Caco-2 (cell line): ENCODE data around the gene HNRNPC. TPM values are rescaled to one million over a fixed set of nuclear protein-coding genes. Genes with fewer than 3 reads are reported as not detected.

ENCODE experiments used
- BruUV-seq: library from RNA; stranded (reverse); fragments of 400-500 nt; replicated peaks from 2 replicates; lab custom pipeline; 2021; lab: Mats Ljungman, UMichigan
- CTCF ChIA-PET: fragments of 300-600 bp; sonication (Branson Sonifier 250); formaldehyde crosslinking; loops from one replicate; lab custom pipeline; 2022; ENCODE audit warnings: antibody characterized with exemption; lab: Charles Lee
- POLR2A ChIA-PET: fragments of 300-600 bp; sonication (Branson Sonifier 250); formaldehyde crosslinking; loops from one replicate; lab custom pipeline; 2022; ENCODE audit warnings: antibody characterized with exemption; lab: Charles Lee
- DNase-seq, 2 experiments: peaks; one replicate each; pipeline versions ENCODE4 v3.0.0 to v3.0.0-alpha.2; 2020 to 2022
- H3K27me3 ChIP-seq: replicated peaks from 2 replicates; pipeline ENCODE4 v1.6.0; 2011; ENCODE audit warnings: low read length; ENCODE audit not compliant: control insufficient read depth, insufficient read depth
- H3K36me3 ChIP-seq: 2 replicates; pipeline ENCODE4 v1.5.1; 2011; ENCODE audit warnings: low read length; ENCODE audit not compliant: control insufficient read depth, insufficient read depth
- H3K4me1 ChIP-seq: fragments of 250-450 bp; sonication (Bioruptor Pico); 2 replicates; pipeline ENCODE4 v1.5.1; 2020; ENCODE audit warnings: mild to moderate bottlenecking
- H3K4me3 ChIP-seq: 2 replicates; pipeline ENCODE4 v1.5.1; 2011; ENCODE audit warnings: low read depth, mild to moderate bottlenecking, control low read depth, low read length
- H3K9me3 ChIP-seq: fragments of 250-450 bp; sonication (Bioruptor Pico); 2 replicates; pipeline ENCODE4 v1.5.1; 2020; ENCODE audit warnings: mild to moderate bottlenecking, moderate library complexity
- H3K27ac Mint-ChIP-seq: one replicate; pipeline ENCODE4 v1.8.0; 2022; ENCODE audit warnings: mixed read lengths; ENCODE audit not compliant: unreplicated experiment
- H3K27me3 Mint-ChIP-seq: one replicate; pipeline ENCODE4 v1.8.0; 2022; ENCODE audit warnings: mixed read lengths; ENCODE audit not compliant: insufficient read depth, unreplicated experiment
- H3K36me3 Mint-ChIP-seq: one replicate; pipeline ENCODE4 v1.8.0; 2022; ENCODE audit warnings: mild to moderate bottlenecking, mixed read lengths; ENCODE audit not compliant: insufficient read depth, unreplicated experiment
- H3K4me1 Mint-ChIP-seq: one replicate; pipeline ENCODE4 v1.8.0; 2022; ENCODE audit warnings: low read depth, mixed read lengths; ENCODE audit not compliant: unreplicated experiment
- H3K4me3 Mint-ChIP-seq: one replicate; pipeline ENCODE4 v1.8.0; 2022; ENCODE audit warnings: mild to moderate bottlenecking, moderate library complexity, mixed read lengths; ENCODE audit not compliant: unreplicated experiment
- H3K9me3 Mint-ChIP-seq: one replicate; pipeline ENCODE4 v1.8.0; 2022; ENCODE audit warnings: mixed read lengths; ENCODE audit not compliant: unreplicated experiment
- intact Hi-C: fragments of 100-400 bp; cut with micrococcal nuclease; formaldehyde crosslinking; loops from one replicate; pipeline ENCODE4 v1.10.0; 2022; ENCODE audit not compliant: unreplicated experiment
- total RNA-seq: library from RNA; stranded (reverse); gene quantifications from 2 replicates; pipeline ENCODE4 v1.2.3, GENCODE V29; 2022
- TF ChIP-seq, protein P1 (sequence below), 2 experiments: fragments of 200-600 bp in 1 of 2; IDR thresholded peaks; 1 replicate in 1 of 2; 2 replicates in 1 of 2; pipeline versions ENCODE4 v1.5.1 to v1.8.0; 2011 to 2022; ENCODE audit warnings: antibody characterized with exemption in 1 of 2, control low read depth in 1 of 2, inconsistent platforms in 1 of 2, low read depth in 1 of 2, low read length in 1 of 2, mild to moderate bottlenecking in 1 of 2, moderate library complexity in 1 of 2; ENCODE audit not compliant: insufficient read depth in 1 of 2, severe bottlenecking in 1 of 2, unreplicated experiment in 1 of 2

Gene HNRNPC
- total RNA-seq, 1 experiment from 2014 or later: 512 TPM

DNA sequence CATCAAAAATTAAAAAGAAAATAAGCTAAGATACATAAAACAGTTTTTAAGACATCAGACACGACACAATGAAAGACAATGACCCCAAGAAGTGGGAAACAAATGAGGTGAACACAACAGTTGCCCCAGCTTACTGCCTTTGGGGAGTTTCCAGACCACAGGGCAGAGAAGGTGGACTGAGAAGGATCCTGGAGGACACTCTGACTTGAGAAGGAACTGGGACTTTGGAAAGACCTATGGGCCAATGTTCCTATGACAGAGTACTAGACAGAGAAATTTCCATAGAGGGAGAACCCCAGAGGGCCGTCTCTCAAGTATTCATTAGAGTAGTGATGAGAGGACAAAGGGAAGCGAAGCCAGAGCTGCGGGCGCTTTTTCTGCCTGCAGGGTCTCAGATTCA, 107.2 kb downstream of the HNRNPC start:
- Histone ChIP-seq H3K36me3 (no peaks in the 10 kb centered on the region), H3K27me3 (no peaks in the 10 kb centered on the region), H3K9me3 (no peaks in the 10 kb centered on the region), H3K4me3 (no peak overlapping the region), H3K4me1 (no peaks in the 10 kb centered on the region)
- no peak overlapping the region for H3K4me3 Mint-ChIP-seq
- no peaks in the 10 kb centered on the region for H3K36me3 Mint-ChIP-seq
- H3K9me3 Mint-ChIP-seq: no peaks in the 10 kb centered on the region
- peaks cover 22% of the 10 kb centered on the region for H3K27me3 Mint-ChIP-seq
- BruUV-seq: no TSS peak
- no peaks in the 10 kb centered on the region for H3K4me1 Mint-ChIP-seq
- POLR2A ChIA-PET: no interaction called here
- H3K27ac Mint-ChIP-seq: no peak overlapping the region
- no peak for DNase-seq
- TF ChIP-seq, protein P1, sequence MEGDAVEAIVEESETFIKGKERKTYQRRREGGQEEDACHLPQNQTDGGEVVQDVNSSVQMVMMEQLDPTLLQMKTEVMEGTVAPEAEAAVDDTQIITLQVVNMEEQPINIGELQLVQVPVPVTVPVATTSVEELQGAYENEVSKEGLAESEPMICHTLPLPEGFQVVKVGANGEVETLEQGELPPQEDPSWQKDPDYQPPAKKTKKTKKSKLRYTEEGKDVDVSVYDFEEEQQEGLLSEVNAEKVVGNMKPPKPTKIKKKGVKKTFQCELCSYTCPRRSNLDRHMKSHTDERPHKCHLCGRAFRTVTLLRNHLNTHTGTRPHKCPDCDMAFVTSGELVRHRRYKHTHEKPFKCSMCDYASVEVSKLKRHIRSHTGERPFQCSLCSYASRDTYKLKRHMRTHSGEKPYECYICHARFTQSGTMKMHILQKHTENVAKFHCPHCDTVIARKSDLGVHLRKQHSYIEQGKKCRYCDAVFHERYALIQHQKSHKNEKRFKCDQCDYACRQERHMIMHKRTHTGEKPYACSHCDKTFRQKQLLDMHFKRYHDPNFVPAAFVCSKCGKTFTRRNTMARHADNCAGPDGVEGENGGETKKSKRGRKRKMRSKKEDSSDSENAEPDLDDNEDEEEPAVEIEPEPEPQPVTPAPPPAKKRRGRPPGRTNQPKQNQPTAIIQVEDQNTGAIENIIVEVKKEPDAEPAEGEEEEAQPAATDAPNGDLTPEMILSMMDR (IDR thresholded peaks at IDR 0.05; ENCODE audit: insufficient read depth in 1 of 2, low read depth in 1 of 2, low read length in 1 of 2, severe bottlenecking in 1 of 2, unreplicated experiment in 1 of 2): no peak
- intact Hi-C loops: no loop called here
- CTCF ChIA-PET: no interaction called here

DNA sequence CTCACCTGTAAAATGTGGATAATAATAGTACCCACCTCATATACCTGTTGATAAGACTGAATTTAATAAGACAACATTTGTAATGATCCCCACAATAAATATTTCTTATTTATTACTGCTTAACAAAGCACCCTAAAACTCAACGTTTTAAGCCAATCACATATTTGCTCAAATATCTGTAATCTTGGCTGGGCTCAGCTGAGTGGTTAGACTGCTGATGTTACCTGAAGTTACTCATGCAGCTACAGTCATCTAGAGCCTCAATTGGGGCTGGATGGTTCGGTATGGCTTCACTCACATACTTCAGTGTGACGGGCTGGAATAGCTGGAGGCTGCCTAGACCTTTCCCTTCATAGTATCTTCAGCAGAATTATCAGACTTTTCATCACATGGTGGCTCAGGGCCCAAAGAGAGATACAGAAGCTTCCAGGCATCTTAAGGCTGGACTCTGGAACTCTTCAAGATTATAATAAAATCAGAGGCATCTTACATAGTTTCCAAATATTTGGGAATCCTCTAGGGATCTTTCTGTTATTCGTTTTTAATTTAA, 109.1 kb downstream of the HNRNPC start:
- intact Hi-C loops: no loop called here
- Mint-ChIP-seq H3K36me3 (no peaks in the 10 kb centered on the region), H3K4me1 (no peaks in the 10 kb centered on the region), H3K27me3 (peaks cover 20% of the 10 kb centered on the region), H3K27ac (no peak overlapping the region), H3K4me3 (no peak overlapping the region), H3K9me3 (no peaks in the 10 kb centered on the region)
- Histone ChIP-seq H3K4me3 (no peak overlapping the region), H3K9me3 (no peaks in the 10 kb centered on the region), H3K27me3 (no peaks in the 10 kb centered on the region), H3K4me1 (no peaks in the 10 kb centered on the region), H3K36me3 (no peaks in the 10 kb centered on the region)
- ChIA-PET POLR2A (no interaction called here), CTCF (no interaction called here)
- DNase-seq: no peak
- TF ChIP-seq, protein P1 (IDR thresholded peaks at IDR 0.05; ENCODE audit: insufficient read depth in 1 of 2, low read depth in 1 of 2, low read length in 1 of 2, severe bottlenecking in 1 of 2, unreplicated experiment in 1 of 2): no peak
- no TSS peak for BruUV-seq

Other genes with a start within 250 kb of the HNRNPC start
- 16.4 and 17.7 TPM in 2 replicates for gene NDRG2, start 244.4 kb downstream of the HNRNPC start, total RNA-seq
- gene TPPP2, start 239.2 kb downstream of the HNRNPC start, total RNA-seq: not detected in 2 replicates
- gene RNASE13, start 234.6 kb downstream of the HNRNPC start, total RNA-seq: not detected in 2 replicates
- gene RNASE7, start 227.1 kb downstream of the HNRNPC start, total RNA-seq: not detected in 2 replicates
- not detected in 2 replicates for gene RNASE8, start 211.6 kb downstream of the HNRNPC start, total RNA-seq
- 6.5 and 7.1 TPM in 2 replicates for gene ARHGEF40, start 199.1 kb downstream of the HNRNPC start, total RNA-seq
- gene ZNF219, start 170.8 kb downstream of the HNRNPC start, total RNA-seq: 34.1 and 35.2 TPM in 2 replicates
- gene TMEM253, start 168.4 kb downstream of the HNRNPC start, total RNA-seq: 0.98 and 1.0 TPM in 2 replicates
- not detected in 2 replicates for gene OR5AU1, start 113.4 kb downstream of the HNRNPC start, total RNA-seq
- 0.12 TPM in 1 of 2 replicates, not detected in the other for gene RPGRIP1, start 10.6 kb upstream of the HNRNPC start, total RNA-seq
- 114 and 118 TPM in 2 replicates for gene SUPT16H, start 114.6 kb upstream of the HNRNPC start, total RNA-seq
- 84.9 and 89.8 TPM in 2 replicates for gene CHD8, start 186.7 kb upstream of the HNRNPC start, total RNA-seq
- gene RAB2B, start 207.5 kb upstream of the HNRNPC start, total RNA-seq: 18.8 and 20.9 TPM in 2 replicates
- gene TOX4, start 207.8 kb upstream of the HNRNPC start, total RNA-seq: 76.6 and 78.8 TPM in 2 replicates
- gene METTL3, start 241.9 kb upstream of the HNRNPC start, total RNA-seq: 40.1 and 43.8 TPM in 2 replicates